K562 (cell line): ENCODE data around the gene UBE2C. TPM values are rescaled to one million over a fixed set of nuclear protein-coding genes. Genes with fewer than 3 reads are reported as not detected.

Source experiments
- ATAC-seq: fragments of 200-7000 bp; cut with Tn5 transposase; 3 replicates; pipeline ENCODE4 v1.9.1; 2020; ENCODE audit warnings: moderate library complexity
- BruUV-seq: library from RNA; stranded (reverse); fragments of 400-500 nt; replicated peaks from 2 replicates; lab custom pipeline; 2021; lab: Mats Ljungman, UMichigan
- CTCF ChIA-PET: fragments of 300-600 bp; formaldehyde crosslinking; extraction: SDS; loops from one replicate; lab custom pipeline; 2021; ENCODE audit warnings: low intra/inter-chr PET ratio; lab: Yijun Ruan, JAX
- POLR2A ChIA-PET: fragments of 300-600, 350-650 bp; sonication (Branson Sonifier 250); formaldehyde crosslinking; extraction: SDS; loops from one replicate; lab custom pipeline; 2021; ENCODE audit warnings: antibody characterized with exemption, inconsistent platforms; lab: Yijun Ruan, JAX
- DNase-seq, 4 experiments: peaks; one replicate each; pipeline versions ENCODE4 v3.0.0 to v3.0.0-alpha.2; 2011 to 2018; ENCODE audit warnings: low spot score in 3 of 4, mixed read lengths in 3 of 4; ENCODE audit errors: extremely low read depth in 1 of 4
- FAIRE-seq: peaks from 2 replicates; lab custom pipeline; 2011; peaks lifted over from hg19 to GRCh38; lab: Jason Lieb, UNC
- H2AFZ ChIP-seq: 2 replicates; pipeline ENCODE4 v1.6.0; 2011; ENCODE audit warnings: low read depth, low read length, control low read depth, inconsistent platforms
- H3K27ac ChIP-seq: fragments of 200-600 bp; 3 replicates; pipeline ENCODE4 v1.8.0; 2011; ENCODE audit warnings: low read depth, mild to moderate bottlenecking, control low read depth, inconsistent platforms, low read length, moderate library complexity, mixed read lengths; ENCODE audit errors: extremely low read depth
- H3K27me3 ChIP-seq, 2 experiments: fragments of 300-600 bp in 1 of 2; 2 replicates in 1 of 2; 3 replicates in 1 of 2; pipeline versions ENCODE4 v1.6.0 to v1.8.0; 2011; ENCODE audit warnings: inconsistent platforms in 2 of 2, low read length in 2 of 2, mild to moderate bottlenecking in 1 of 2, mixed read lengths in 1 of 2, moderate library complexity in 1 of 2; ENCODE audit not compliant: control insufficient read depth in 2 of 2, insufficient read depth in 2 of 2
- H3K36me3 ChIP-seq: fragments of 300-600 bp; 3 replicates; pipeline ENCODE4 v1.8.0; 2011; ENCODE audit warnings: mild to moderate bottlenecking, low read length, inconsistent platforms; ENCODE audit not compliant: control insufficient read depth, insufficient read depth
- H3K4me1 ChIP-seq, 2 experiments: fragments of 200-600 bp in 1 of 2; replicated peaks in 1 of 2; 2 replicates in 1 of 2; 3 replicates in 1 of 2; pipeline versions ENCODE4 v1.5.1 to v1.8.0; 2011; ENCODE audit warnings: inconsistent platforms in 2 of 2, low read length in 2 of 2, mild to moderate bottlenecking in 1 of 2, mixed read lengths in 1 of 2, moderate library complexity in 1 of 2; ENCODE audit not compliant: control insufficient read depth in 2 of 2, insufficient read depth in 2 of 2
- H3K4me2 ChIP-seq: 2 replicates; pipeline ENCODE4 v1.6.1; 2011; ENCODE audit warnings: low read length, control low read depth, inconsistent platforms, mixed read lengths; ENCODE audit not compliant: insufficient read depth
- H3K4me3 ChIP-seq: fragments of 200-600 bp; sonication (generic), shearing (Covaris generic); 2 replicates; pipeline ENCODE4 v1.5.1; 2016; ENCODE audit warnings: control low read depth, inconsistent platforms
- H3K79me2 ChIP-seq: fragments of 200-600 bp; 3 replicates; pipeline ENCODE4 v1.8.0; 2011; ENCODE audit warnings: low read length, inconsistent platforms; ENCODE audit not compliant: control insufficient read depth, insufficient read depth
- H3K9ac ChIP-seq, 2 experiments: 2 replicates each; pipeline versions ENCODE4 v1.6.0 to v1.6.1; 2011; ENCODE audit warnings: low read depth in 2 of 2, low read length in 2 of 2, control low read depth in 1 of 2, inconsistent platforms in 1 of 2, mild to moderate bottlenecking in 1 of 2, mixed read lengths in 1 of 2; ENCODE audit not compliant: insufficient read depth in 1 of 2
- H3K9me1 ChIP-seq: one replicate; pipeline ENCODE4 v1.6.0; 2011; ENCODE audit warnings: inconsistent platforms, mild to moderate bottlenecking, low read length, moderate library complexity; ENCODE audit not compliant: control insufficient read depth, insufficient read depth
- H3K9me3 ChIP-seq: replicated peaks from 2 replicates; pipeline ENCODE4 v1.5.1; 2011; ENCODE audit warnings: low read depth, low read length, inconsistent platforms; ENCODE audit not compliant: control insufficient read depth, insufficient read depth
- H4K20me1 ChIP-seq: replicated peaks from 2 replicates; pipeline ENCODE4 v1.6.1; 2011; ENCODE audit warnings: low read length, inconsistent platforms, mixed read lengths; ENCODE audit not compliant: control insufficient read depth, insufficient read depth
- DEAF1 ChIP-seq: fragments of 450-650 bp; formaldehyde crosslinking; IDR thresholded peaks from 2 replicates; pipeline ENCODE4 v1.4.0; 2020; ENCODE audit warnings: mild to moderate bottlenecking, moderate library complexity
- GABPB2 ChIP-seq: fragments of 250-450 bp; sonication (Bioruptor Pico); conservative IDR thresholded peaks from 2 replicates; pipeline ENCODE4 v1.5.1; 2021; ENCODE audit warnings: mild to moderate bottlenecking
- HOMEZ ChIP-seq: fragments of 250-450 bp; sonication (Bioruptor Pico); IDR thresholded peaks from 2 replicates; pipeline ENCODE4 v1.4.0; 2020; ENCODE audit warnings: mild to moderate bottlenecking, moderate library complexity
- MAZ ChIP-seq, 2 experiments: fragments of 450-650 bp in 1 of 2; sonication (generic) in 1 of 2; formaldehyde crosslinking; IDR thresholded peaks in 1 of 2; conservative IDR thresholded peaks in 1 of 2; 2 replicates each; pipeline versions ENCODE4 v1.4.0 to v1.5.0; 2020; ENCODE audit warnings: mild to moderate bottlenecking in 1 of 2, missing genetic modification reagents in 1 of 2
- RBM17 ChIP-seq: fragments of 200-400 bp; formaldehyde crosslinking; IDR thresholded peaks from 2 replicates; pipeline ENCODE4 v1.6.1; 2017; ENCODE audit warnings: low read depth, mild to moderate bottlenecking, low read length, borderline replicate concordance
- RUNX1 ChIP-seq: sonication (generic); IDR thresholded peaks from 2 replicates; pipeline ENCODE4 v1.6.1; 2016; ENCODE audit warnings: antibody characterized with exemption, low read depth
- SIN3B ChIP-seq: fragments of 450-650 bp; IDR thresholded peaks from 2 replicates; pipeline ENCODE4 v1.6.1; 2017; ENCODE audit warnings: low read depth, mild to moderate bottlenecking, moderate library complexity
- TARDBP ChIP-seq: fragments of 450-650 bp; IDR thresholded peaks from 2 replicates; pipeline ENCODE4 v1.6.1; 2016
- TEAD2 ChIP-seq: fragments of 450-650 bp; IDR thresholded peaks from 2 replicates; pipeline ENCODE4 v1.6.1; 2016; ENCODE audit warnings: missing genetic modification characterization, control low read depth, missing compliant biosample characterization
- ZNF23 ChIP-seq: fragments of 250-450 bp; sonication (Bioruptor Pico); IDR thresholded peaks from 2 replicates; pipeline ENCODE4 v1.4.0; 2020; ENCODE audit warnings: mild to moderate bottlenecking
- ZNF431 ChIP-seq: sonication (generic); formaldehyde crosslinking; IDR thresholded peaks from 2 replicates; pipeline ENCODE4 v1.8.0; 2022; ENCODE audit warnings: mild to moderate bottlenecking, missing genetic modification reagents
- ZNF668 ChIP-seq: fragments of 250-450 bp; sonication (Bioruptor Pico); IDR thresholded peaks from 2 replicates; pipeline ENCODE4 v1.8.0; 2022; ENCODE audit warnings: mild to moderate bottlenecking, inconsistent platforms
- WGBS: fragments of 100-300 bp; shearing (Covaris generic); methylation state at CpG from one replicate; pipeline ENCODE4 v1.1.6; 2016; ENCODE audit warnings: low coverage, mixed read lengths; ENCODE audit not compliant: insufficient coverage; ENCODE audit errors: missing lambda C conversion rate; 5-methylcytosine and 5-hydroxymethylcytosine counted together
- in situ Hi-C: fragments of 300-500 bp; cut with MboI; formaldehyde crosslinking; loops from 4 replicates; pipeline ENCODE4 v1.15.0; 2018; ENCODE audit warnings: inconsistent platforms, mixed read lengths
- intact Hi-C: fragments of 100-400 bp; cut with micrococcal nuclease; formaldehyde crosslinking; loops from 2 replicates; pipeline ENCODE4 v1.14.2; 2022
- polyA plus RNA-seq, 8 experiments: library from polyadenylated mRNA; depleted of rRNA in 4 of 8; stranded (reverse) in 5 of 8; unstranded in 3 of 8; fragments of >200 nt; fragmentation: Nextera tagmentation in 2 of 8; fragmentation: Illumina TruSeq in 1 of 8; extraction: Ambion mirVana in 2 of 8; extraction: Trizol in 1 of 8; gene quantifications; 2 replicates each; pipeline versions ENCODE4 v1.2.1 to v1.2.3, GENCODE V29; 2011 to 2014; ENCODE audit warnings: inconsistent platforms in 1 of 8, missing spikeins in 1 of 8
- total RNA-seq, 7 experiments: library from RNA; depleted of rRNA in 6 of 7; stranded (reverse); fragments of >200 nt in 6 of 7; fragmentation: Illumina TruSeq in 2 of 7; extraction: Trizol in 2 of 7; gene quantifications; 2 replicates each; pipeline versions ENCODE4 v1.2.1 to v1.2.3, GENCODE V29; 2011 to 2021; ENCODE audit warnings: low replicate concordance in 1 of 7

UBE2C gene
- total and polyA plus RNA-seq, 9 of the 15 experiments (the other 6 are each of a cell fraction or from before 2014, with no cell fraction given) = 0.51 to 1.6 (median 0.69) TPM

- in situ Hi-C loops = no loop called here
- ChIA-PET CTCF (no interaction called here), POLR2A (interaction anchor here (0.6 to 1.2 kb wide), 4 partner anchors 11 to 159 kb away, joined by 3 to 5 read pairs (median 4); partner anchors contain the start of gene SNX21)
- Histone ChIP-seq H3K79me2 (no peaks in the 10 kb centered on the region), H3K4me3 (no peak overlapping the region), H2AFZ (no peak overlapping the region), H4K20me1 (no peaks in the 10 kb centered on the region), H3K4me1 (peaks cover 14 to 23% of the 10 kb centered on the region in 2 experiments), H3K9me3 (peaks cover 11% of the 10 kb centered on the region; the same call in 1 of the 2 replicates), H3K36me3 (peaks cover 34% of the 10 kb centered on the region; the same call in 2 of the 3 replicates), H3K27me3 (no peaks in the 10 kb centered on the region), H3K27ac (no peak overlapping the region), H3K9me1 (no peaks in the 10 kb centered on the region), H3K4me2 (no peak overlapping the region), H3K9ac (no peak overlapping the region)
- BruUV-seq = no TSS peak
- TF ChIP-seq RUNX1 (no peak), ZNF668 (CRISPR knock-in tag) (no peak)
- no peak for DNase-seq
- 68% methylated on average over 7 of the region's 7 CpGs for WGBS
- intact Hi-C loops = no loop called here
- no peak for ATAC-seq
- no peak for FAIRE-seq
These were observed 1.0 kb downstream of the UBE2C start for GRCh38 chr20:45813489-45813888.

- BruUV-seq = no TSS peak
- ATAC-seq = no peak
- no peak for TF ChIP-seq TEAD2 (tag)
- no peak for TF ChIP-seq TARDBP
- TF ChIP-seq MAZ (CRISPR knock-in tag; conservative IDR thresholded peaks at IDR 0.05 in 1 of 2, IDR thresholded peaks at IDR 0.05 in 1 of 2) = no peak
- TF ChIP-seq ZNF431 (CRISPR knock-in tag) = no peak
- no peak for TF ChIP-seq SIN3B
- TF ChIP-seq GABPB2 (CRISPR knock-in tag) = no peak
- TF ChIP-seq ZNF23 (CRISPR knock-in tag) = no peak
- no peak for TF ChIP-seq RBM17
- no peak for TF ChIP-seq DEAF1
- no peak for TF ChIP-seq HOMEZ (CRISPR knock-in tag)
- TF ChIP-seq, all 486 proteins: peak for 0
- Histone ChIP-seq H3K79me2 (no peaks in the 10 kb centered on the region), H2AFZ (no peak overlapping the region), H3K4me2 (no peak overlapping the region), H3K27me3 (no peaks in the 10 kb centered on the region), H3K9me1 (no peaks in the 10 kb centered on the region), H3K9me3 (peaks cover 11% of the 10 kb centered on the region; the same call in 1 of the 2 replicates), H3K36me3 (peaks cover 27% of the 10 kb centered on the region; the same call in 2 of the 3 replicates), H4K20me1 (no peaks in the 10 kb centered on the region), H3K4me1 (peaks cover 7 to 16% of the 10 kb centered on the region in 2 experiments; a peak in 4 of 5 replicates), H3K9ac (no peak overlapping the region), H3K27ac (no peak overlapping the region), H3K4me3 (no peak overlapping the region)
- FAIRE-seq (no peak), DNase-seq (no peak)
- in situ Hi-C loops (no loop called here), intact Hi-C loops (no loop called here)
- ChIA-PET POLR2A (interaction anchor here (0.6 to 1.0 kb wide), 2 partner anchors 130 to 158 kb away, joined by 3 to 5 read pairs; no protein-coding TSS in a partner anchor), CTCF (no interaction called here)
- WGBS = 83% methylated on average over 3 of the region's 3 CpGs
These were observed 1.9 kb downstream of the UBE2C start for GRCh38 chr20:45814314-45814713.
